Activated CD4-positive, alpha-beta memory T cell treated with anti-CD3 and anti-CD28 coated beads for 36 hours (primary cell): ENCODE measurements around the gene SHISAL1. TPM values are rescaled to one million over a fixed set of nuclear protein-coding genes. Genes with fewer than 3 reads are reported as not detected.

Experiments used
- CTCF ChIA-PET: fragments of 350-600 bp; sonication (Branson Sonifier 250); formaldehyde crosslinking; loops from one replicate; lab custom pipeline; 2021; ENCODE audit warnings: antibody characterized with exemption, inconsistent platforms; lab: Charles Lee
- POLR2A ChIA-PET: fragments of 350-600 bp; sonication (Branson Sonifier 250); formaldehyde crosslinking; loops from one replicate; lab custom pipeline; 2021; ENCODE audit warnings: antibody characterized with exemption; lab: Charles Lee
- DNase-seq: peaks from one replicate; pipeline ENCODE4 v3.0.0-alpha.2; 2020
- H3K27ac Mint-ChIP-seq: one replicate; pipeline ENCODE4 v1.8.0; 2021; ENCODE audit warnings: mixed read lengths
- H3K27me3 Mint-ChIP-seq: one replicate; pipeline ENCODE4 v1.8.0; 2021; ENCODE audit warnings: mixed read lengths
- H3K36me3 Mint-ChIP-seq: one replicate; pipeline ENCODE4 v1.8.0; 2021; ENCODE audit warnings: mixed read lengths
- H3K4me1 Mint-ChIP-seq: one replicate; pipeline ENCODE4 v1.8.0; 2021; ENCODE audit warnings: low read depth, mixed read lengths
- H3K4me3 Mint-ChIP-seq: one replicate; pipeline ENCODE4 v1.8.0; 2021; ENCODE audit warnings: mild to moderate bottlenecking, mixed read lengths
- H3K9me3 Mint-ChIP-seq: one replicate; pipeline ENCODE4 v1.8.0; 2021; ENCODE audit warnings: mixed read lengths
- intact Hi-C: fragments of 100-400 bp; cut with micrococcal nuclease; formaldehyde crosslinking; loops from one replicate; pipeline ENCODE4 v1.15.1; 2023
- total RNA-seq, 2 experiments: library from RNA; stranded (reverse); gene quantifications; one replicate each; pipeline ENCODE4 v1.2.3, GENCODE V29; 2021

SHISAL1 gene
- total RNA-seq, 2 experiments from 2014 or later: not detected

- Mint-ChIP-seq H3K36me3 (no peaks in the 10 kb centered on the region), H3K9me3 (no peaks in the 10 kb centered on the region), H3K27ac (no peak overlapping the region), H3K4me3 (no peak overlapping the region), H3K27me3 (peaks cover 35% of the 10 kb centered on the region), H3K4me1 (peaks cover 8% of the 10 kb centered on the region)
- ChIA-PET POLR2A (no interaction called here), CTCF (no interaction called here)
- no peak for DNase-seq
- intact Hi-C loops: no loop called here
These were observed 39.8 kb upstream of the SHISAL1 start for GRCh38 chr22:44352378-44353035.

- no peak overlapping the region for H3K4me3 Mint-ChIP-seq
These were observed 39.1 kb upstream of the SHISAL1 start for GRCh38 chr22:44351685-44352377.

GRCh38 chr22:44351037-44351436 lies 38.3 kb upstream of the SHISAL1 start:
- DNase-seq: no peak
- no peaks in the 10 kb centered on the region for H3K9me3 Mint-ChIP-seq
- H3K4me3 Mint-ChIP-seq: no peak overlapping the region
- H3K36me3 Mint-ChIP-seq: no peaks in the 10 kb centered on the region
- H3K27ac Mint-ChIP-seq: no peak overlapping the region
- H3K4me1 Mint-ChIP-seq: peaks cover 8% of the 10 kb centered on the region
- H3K27me3 Mint-ChIP-seq: peaks cover 31% of the 10 kb centered on the region
- intact Hi-C loops: no loop called here
- CTCF ChIA-PET: no interaction called here
- POLR2A ChIA-PET: no interaction called here

More at GRCh38 chr22:44351685-44352377, 39.1 kb upstream of the SHISAL1 start:
- DNase-seq: peak; percentile 73
- Mint-ChIP-seq H3K36me3 (no peaks in the 10 kb centered on the region), H3K27ac (peak overlapping the region; percentile 39), H3K27me3 (peaks cover 31% of the 10 kb centered on the region), H3K4me1 (peaks cover 8% of the 10 kb centered on the region), H3K9me3 (no peaks in the 10 kb centered on the region)
- intact Hi-C loops: no loop called here
- POLR2A ChIA-PET: no interaction called here
- CTCF ChIA-PET: no interaction called here

- peaks cover 25% of the 10 kb centered on the region for H3K27me3 Mint-ChIP-seq
- no peak overlapping the region for H3K27ac Mint-ChIP-seq
- intact Hi-C loops: no loop called here
- ChIA-PET POLR2A (no interaction called here), CTCF (no interaction called here)
- DNase-seq: no peak
- H3K4me1 Mint-ChIP-seq: peaks cover 8% of the 10 kb centered on the region
- no peaks in the 10 kb centered on the region for H3K9me3 Mint-ChIP-seq
- no peak overlapping the region for H3K4me3 Mint-ChIP-seq
- H3K36me3 Mint-ChIP-seq: no peaks in the 10 kb centered on the region
These were observed 36.8 kb upstream of the SHISAL1 start for GRCh38 chr22:44349594-44349993.

- Mint-ChIP-seq H3K36me3 (no peaks in the 10 kb centered on the region), H3K9me3 (no peaks in the 10 kb centered on the region), H3K4me3 (no peak overlapping the region), H3K4me1 (peaks cover 8% of the 10 kb centered on the region), H3K27me3 (peaks cover 20% of the 10 kb centered on the region), H3K27ac (no peak overlapping the region)
- DNase-seq: no peak
- CTCF ChIA-PET: no interaction called here
- intact Hi-C loops: no loop called here
- POLR2A ChIA-PET: no interaction called here
These were observed 36.3 kb upstream of the SHISAL1 start for GRCh38 chr22:44348971-44349560.

- Mint-ChIP-seq H3K27ac (no peak overlapping the region), H3K4me3 (no peak overlapping the region), H3K4me1 (peaks cover 8% of the 10 kb centered on the region), H3K36me3 (no peaks in the 10 kb centered on the region), H3K27me3 (peaks cover 11% of the 10 kb centered on the region), H3K9me3 (no peaks in the 10 kb centered on the region)
- DNase-seq: no peak
- POLR2A ChIA-PET: no interaction called here
- intact Hi-C loops: no loop called here
- CTCF ChIA-PET: no interaction called here
These were observed 34.8 kb upstream of the SHISAL1 start for GRCh38 chr22:44347549-44347948.

GRCh38 chr22:44347080-44347479 lies 34.3 kb upstream of the SHISAL1 start:
- no peak for DNase-seq
- intact Hi-C loops: no loop called here
- POLR2A ChIA-PET: no interaction called here
- H3K36me3 Mint-ChIP-seq: no peaks in the 10 kb centered on the region
- peaks cover 11% of the 10 kb centered on the region for H3K27me3 Mint-ChIP-seq
- H3K27ac Mint-ChIP-seq: no peak overlapping the region
- CTCF ChIA-PET: no interaction called here
- H3K4me1 Mint-ChIP-seq: peaks cover 6% of the 10 kb centered on the region
- H3K9me3 Mint-ChIP-seq: no peaks in the 10 kb centered on the region
- no peak overlapping the region for H3K4me3 Mint-ChIP-seq

GRCh38 chr22:44345872-44346271 lies 33.1 kb upstream of the SHISAL1 start:
- H3K27me3 Mint-ChIP-seq: peaks cover 6% of the 10 kb centered on the region
- H3K27ac Mint-ChIP-seq: no peak overlapping the region
- DNase-seq: no peak
- H3K36me3 Mint-ChIP-seq: no peaks in the 10 kb centered on the region
- H3K4me1 Mint-ChIP-seq: no peaks in the 10 kb centered on the region
- intact Hi-C loops: no loop called here
- H3K9me3 Mint-ChIP-seq: no peaks in the 10 kb centered on the region
- ChIA-PET POLR2A (no interaction called here), CTCF (no interaction called here)
- no peak overlapping the region for H3K4me3 Mint-ChIP-seq

GRCh38 chr22:44344407-44344806 lies 31.7 kb upstream of the SHISAL1 start:
- Mint-ChIP-seq H3K27ac (no peak overlapping the region), H3K36me3 (no peaks in the 10 kb centered on the region)

GRCh38 chr22:44342347-44342956 lies 29.7 kb upstream of the SHISAL1 start:
- no peak for DNase-seq
- H3K4me1 Mint-ChIP-seq: no peaks in the 10 kb centered on the region
- peaks cover 1% of the 10 kb centered on the region for H3K27me3 Mint-ChIP-seq
- no peak overlapping the region for H3K4me3 Mint-ChIP-seq
- CTCF ChIA-PET: no interaction called here
- H3K27ac Mint-ChIP-seq: no peak overlapping the region
- intact Hi-C loops: no loop called here
- no peaks in the 10 kb centered on the region for H3K9me3 Mint-ChIP-seq
- POLR2A ChIA-PET: no interaction called here
- H3K36me3 Mint-ChIP-seq: no peaks in the 10 kb centered on the region

More at GRCh38 chr22:44344407-44344806, 31.7 kb upstream of the SHISAL1 start:
- Mint-ChIP-seq H3K27me3 (peaks cover 5% of the 10 kb centered on the region), H3K4me1 (no peaks in the 10 kb centered on the region), H3K4me3 (no peak overlapping the region), H3K9me3 (no peaks in the 10 kb centered on the region)
- intact Hi-C loops: no loop called here
- ChIA-PET CTCF (no interaction called here), POLR2A (interaction anchor here (0.5 kb wide), 1 partner anchor 20 kb away, joined by 3 read pairs; no protein-coding TSS in a partner anchor)
- DNase-seq: no peak

GRCh38 chr22:44341431-44342346 lies 28.9 kb upstream of the SHISAL1 start:
- DNase-seq: no peak
- Mint-ChIP-seq H3K4me1 (no peaks in the 10 kb centered on the region), H3K36me3 (no peaks in the 10 kb centered on the region), H3K9me3 (no peaks in the 10 kb centered on the region), H3K4me3 (no peak overlapping the region), H3K27me3 (peaks cover 1% of the 10 kb centered on the region), H3K27ac (no peak overlapping the region)
- intact Hi-C loops: no loop called here
- CTCF ChIA-PET: no interaction called here
- POLR2A ChIA-PET: no interaction called here
